Neural progenitor cell (in vitro differentiated cells): ENCODE data around the gene SCN7A.

Source experiments
- EZH2 ChIP-seq: fragments of 200-600 bp; sonication (generic); IDR thresholded peaks from 2 replicates; pipeline ENCODE4 v1.6.1; 2017; ENCODE audit warnings: antibody characterized with exemption, mild to moderate bottlenecking, moderate library complexity
- TF ChIP-seq, protein P1 (sequence below): fragments of 200-600 bp; sonication (generic); IDR thresholded peaks from 2 replicates; pipeline ENCODE4 v1.5.1; 2017; ENCODE audit warnings: antibody characterized with exemption, mild to moderate bottlenecking

GRCh38 chr2:166449439-166449838 lies 44.6 kb downstream of the SCN7A start:
- TF ChIP-seq EZH2: no peak
- TF ChIP-seq, protein P1, sequence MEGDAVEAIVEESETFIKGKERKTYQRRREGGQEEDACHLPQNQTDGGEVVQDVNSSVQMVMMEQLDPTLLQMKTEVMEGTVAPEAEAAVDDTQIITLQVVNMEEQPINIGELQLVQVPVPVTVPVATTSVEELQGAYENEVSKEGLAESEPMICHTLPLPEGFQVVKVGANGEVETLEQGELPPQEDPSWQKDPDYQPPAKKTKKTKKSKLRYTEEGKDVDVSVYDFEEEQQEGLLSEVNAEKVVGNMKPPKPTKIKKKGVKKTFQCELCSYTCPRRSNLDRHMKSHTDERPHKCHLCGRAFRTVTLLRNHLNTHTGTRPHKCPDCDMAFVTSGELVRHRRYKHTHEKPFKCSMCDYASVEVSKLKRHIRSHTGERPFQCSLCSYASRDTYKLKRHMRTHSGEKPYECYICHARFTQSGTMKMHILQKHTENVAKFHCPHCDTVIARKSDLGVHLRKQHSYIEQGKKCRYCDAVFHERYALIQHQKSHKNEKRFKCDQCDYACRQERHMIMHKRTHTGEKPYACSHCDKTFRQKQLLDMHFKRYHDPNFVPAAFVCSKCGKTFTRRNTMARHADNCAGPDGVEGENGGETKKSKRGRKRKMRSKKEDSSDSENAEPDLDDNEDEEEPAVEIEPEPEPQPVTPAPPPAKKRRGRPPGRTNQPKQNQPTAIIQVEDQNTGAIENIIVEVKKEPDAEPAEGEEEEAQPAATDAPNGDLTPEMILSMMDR: no peak
